OCI-LY1 (cell line): ENCODE data around the gene PLEKHM1.
"Not testable (repeated sequence)": the region's sequence is repeated elsewhere in the genome, so short reads cannot be mapped to it uniquely, and the experiment has no call there.

ENCODE experiments used
- H2AFZ ChIP-seq: fragments of 200-600 bp; sonication (generic), shearing (Covaris generic); 2 replicates; pipeline ENCODE4 v1.6.0; 2014; ENCODE audit warnings: antibody characterized with exemption, mild to moderate bottlenecking, low read length
- H3F3A ChIP-seq: fragments of 200-600 bp; sonication (generic), shearing (Covaris generic); 2 replicates; pipeline ENCODE4 v1.6.0; 2014; ENCODE audit warnings: mild to moderate bottlenecking, antibody characterized with exemption, low read length, moderate library complexity; ENCODE audit not compliant: insufficient read depth
- H3K27ac ChIP-seq: fragments of 200-600 bp; sonication (generic); 2 replicates; pipeline ENCODE4 v1.5.1; 2014; ENCODE audit warnings: low read length, mixed run types, mild to moderate bottlenecking, low read depth; ENCODE audit not compliant: poor library complexity, severe bottlenecking
- H3K27me3 ChIP-seq: fragments of 200-600 bp; sonication (generic); 2 replicates; pipeline ENCODE4 v1.6.0; 2014; ENCODE audit warnings: antibody characterized with exemption, mild to moderate bottlenecking, low read length, moderate library complexity; ENCODE audit not compliant: insufficient read depth
- H3K36me3 ChIP-seq: fragments of 200-600 bp; sonication (generic); 2 replicates; pipeline ENCODE4 v1.6.1; 2014; ENCODE audit warnings: mild to moderate bottlenecking, antibody characterized with exemption, low read length, moderate library complexity, mixed read lengths; ENCODE audit not compliant: insufficient read depth
- H3K4me1 ChIP-seq: fragments of 200-600 bp; sonication (generic); 2 replicates; pipeline ENCODE4 v1.5.1; 2014; ENCODE audit warnings: mild to moderate bottlenecking, low read length, moderate library complexity; ENCODE audit not compliant: insufficient read depth, severe bottlenecking
- H3K4me2 ChIP-seq: fragments of 200-600 bp; sonication (generic), shearing (Covaris generic); 2 replicates; pipeline ENCODE4 v1.6.1; 2014; ENCODE audit warnings: low read length
- H3K4me3 ChIP-seq: fragments of 200-600 bp; sonication (generic); 2 replicates; pipeline ENCODE4 v1.5.1; 2014; ENCODE audit warnings: low read length, low read depth, mild to moderate bottlenecking, mixed read lengths; ENCODE audit not compliant: poor library complexity, severe bottlenecking
- H3K79me2 ChIP-seq: fragments of 200-600 bp; shearing (Covaris generic); 2 replicates; pipeline ENCODE4 v1.6.1; 2016; ENCODE audit warnings: mixed run types, low read length, mixed read lengths; ENCODE audit not compliant: insufficient read depth
- H3K9ac ChIP-seq: fragments of 200-600 bp; sonication (generic), shearing (Covaris generic); 2 replicates; pipeline ENCODE4 v1.6.1; 2014; ENCODE audit warnings: mild to moderate bottlenecking, low read length, mixed read lengths
- H3K9me2 ChIP-seq: fragments of 200-600 bp; sonication (generic), shearing (Covaris generic); 2 replicates; pipeline ENCODE4 v1.6.1; 2014; ENCODE audit warnings: low read depth, mild to moderate bottlenecking, low read length, mixed read lengths
- H3K9me3 ChIP-seq: fragments of 200-600 bp; shearing (Covaris generic); 2 replicates; pipeline ENCODE4 v1.6.1; 2014; ENCODE audit warnings: low read length, mixed read lengths
- H4K20me1 ChIP-seq: fragments of 200-600 bp; sonication (generic), shearing (Covaris generic); 2 replicates; pipeline ENCODE4 v1.6.0; 2016; ENCODE audit warnings: mild to moderate bottlenecking, low read length; ENCODE audit not compliant: insufficient read depth
- CTCF ChIP-seq: fragments of 200-600 bp; sonication (generic), shearing (Covaris generic); IDR thresholded peaks from 2 replicates; pipeline ENCODE4 v1.5.1; 2017; ENCODE audit warnings: mild to moderate bottlenecking, antibody characterized with exemption, low read length, moderate library complexity, mixed read lengths

PLEKHM1 gene

GRCh38 chr17:45490615-45491433, at the start of gene PLEKHM1:
PLEKHM1 (minus strand) TSS chr17:45490721; CDS start chr17:45482484, 8,237 bp downstream.
- H3F3A ChIP-seq, H4K20me1 ChIP-seq, H3K9me3 ChIP-seq, H2AFZ ChIP-seq, H3K27me3 ChIP-seq, H3K36me3 ChIP-seq, H3K27ac ChIP-seq, H3K79me2 ChIP-seq, H3K9me2 ChIP-seq: not testable (repeated sequence)
- Histone ChIP-seq H3K9ac (peak within 1 kb of the TSS; percentile 78), H3K4me1 (peaks cover 15% of the 10 kb centered on the region), H3K4me3 (peak within 1 kb of the TSS; percentile 82), H3K4me2 (peak within 1 kb of the TSS; percentile 84)

- not testable (repeated sequence) for H3K79me2 ChIP-seq, H3K27me3 ChIP-seq
These were observed 47.6 kb upstream of the PLEKHM1 start for GRCh38 chr17:45538168-45538567.

GRCh38 chr17:45506072-45506471, 15.6 kb upstream of the PLEKHM1 start:
- not testable (repeated sequence) for H3K27ac ChIP-seq

More at GRCh38 chr17:45538168-45538567, 47.6 kb upstream of the PLEKHM1 start:
- not testable (repeated sequence) for H3K4me3 ChIP-seq, H3K27ac ChIP-seq, H3F3A ChIP-seq, H3K9ac ChIP-seq, H3K9me3 ChIP-seq, H3K4me2 ChIP-seq, H4K20me1 ChIP-seq, H3K4me1 ChIP-seq, H2AFZ ChIP-seq, H3K9me2 ChIP-seq, H3K36me3 ChIP-seq

GRCh38 chr17:45505183-45505582, 14.7 kb upstream of the PLEKHM1 start:
- H3K27ac ChIP-seq, H3K9ac ChIP-seq, H3K4me2 ChIP-seq, H3K4me1 ChIP-seq, H3K9me3 ChIP-seq, H3K4me3 ChIP-seq, H3K9me2 ChIP-seq, H2AFZ ChIP-seq, H4K20me1 ChIP-seq, H3K27me3 ChIP-seq, H3F3A ChIP-seq, H3K79me2 ChIP-seq, H3K36me3 ChIP-seq: not testable (repeated sequence)

More at GRCh38 chr17:45506072-45506471, 15.6 kb upstream of the PLEKHM1 start:
- not testable (repeated sequence) for H3K27me3 ChIP-seq, H3K9me3 ChIP-seq, H3K4me1 ChIP-seq, H3K36me3 ChIP-seq, H3K4me2 ChIP-seq, H3F3A ChIP-seq, H2AFZ ChIP-seq, H3K79me2 ChIP-seq, H4K20me1 ChIP-seq, H3K4me3 ChIP-seq, H3K9ac ChIP-seq, H3K9me2 ChIP-seq

- H3K4me1 ChIP-seq, H3F3A ChIP-seq, H3K4me3 ChIP-seq, H3K4me2 ChIP-seq, H4K20me1 ChIP-seq, H3K27me3 ChIP-seq, H3K9ac ChIP-seq, H3K9me3 ChIP-seq, H3K27ac ChIP-seq, H3K79me2 ChIP-seq, H2AFZ ChIP-seq, H3K9me2 ChIP-seq, H3K36me3 ChIP-seq: not testable (repeated sequence)
- TF ChIP-seq CTCF: peak; percentile 24; the same call in 1 of the 2 replicates
These were observed 10.7 kb upstream of the PLEKHM1 start for GRCh38 chr17:45501092-45501707.

- H2AFZ ChIP-seq, H4K20me1 ChIP-seq, H3K4me1 ChIP-seq, H3K4me2 ChIP-seq, H3K4me3 ChIP-seq, H3F3A ChIP-seq, H3K27me3 ChIP-seq, H3K9me2 ChIP-seq, H3K9ac ChIP-seq, H3K9me3 ChIP-seq, H3K27ac ChIP-seq, H3K79me2 ChIP-seq, H3K36me3 ChIP-seq: not testable (repeated sequence)
These were observed 10.0 kb upstream of the PLEKHM1 start for GRCh38 chr17:45500478-45500877.

GRCh38 chr17:45499208-45499607, 8.7 kb upstream of the PLEKHM1 start:
- H3K79me2 ChIP-seq, H3K9ac ChIP-seq, H2AFZ ChIP-seq, H3K4me3 ChIP-seq, H3K27ac ChIP-seq, H4K20me1 ChIP-seq, H3K27me3 ChIP-seq, H3K36me3 ChIP-seq, H3F3A ChIP-seq, H3K9me3 ChIP-seq, H3K9me2 ChIP-seq, H3K4me2 ChIP-seq, H3K4me1 ChIP-seq: not testable (repeated sequence)
